ENCODE data around the gene STPG4. TPM values are rescaled to one million over a fixed set of nuclear protein-coding genes. Genes with fewer than 3 reads are reported as not detected.

Gene STPG4
- total and polyA plus RNA-seq, 2 of the 8 experiments (the other 6 are each of a cell fraction or from before 2014, with no cell fraction given) = 0.28 TPM; not detected in 1

DNA sequence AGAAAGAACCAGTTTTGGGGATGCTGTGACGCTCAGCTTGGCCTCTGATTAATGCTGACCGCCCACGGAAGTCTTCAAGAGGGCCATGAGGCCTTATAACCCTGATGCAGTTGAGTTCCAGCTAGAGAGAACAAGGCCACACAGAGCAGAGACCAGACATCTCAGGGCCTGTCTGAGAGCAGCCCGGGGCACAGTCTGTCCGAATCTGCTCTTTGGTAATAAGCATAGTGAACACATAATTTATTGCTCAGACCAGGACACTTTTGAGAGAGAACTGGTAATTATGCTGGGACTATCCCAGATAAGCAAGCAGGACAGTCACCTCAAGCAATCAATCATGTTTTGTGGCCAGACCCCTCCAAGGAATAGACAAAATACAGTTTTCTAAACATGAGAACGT is 68.5 kb downstream of the STPG4 start (continued):
- TF ChIP-seq SIN3A (conservative IDR thresholded peaks at IDR 0.05 in 1 of 2, IDR thresholded peaks at IDR 0.05 in 1 of 2; ENCODE audit: low read depth in 1 of 2, low read length in 2 of 2) (no peak), GTF2F1 (IDR thresholded peaks at IDR 0.05; ENCODE audit: borderline replicate concordance, low read depth, low read length) (no peak), SAP30 (IDR thresholded peaks at IDR 0.05; ENCODE audit: insufficient read depth, insufficient replicate concordance, low read length) (no peak), CREB1 (IDR thresholded peaks at IDR 0.05) (no peak)

Measured in H1 (cell line).